Activated CD4-positive, alpha-beta memory T cell treated with anti-CD3 and anti-CD28 coated beads, Interleukin-2, amount 10 ng/mL, durations not matched to agents 7 days and 5 days (primary cell): ENCODE results near the gene CCDC181. TPM values are rescaled to one million over a fixed set of nuclear protein-coding genes. Genes with fewer than 3 reads are reported as not detected.

Experiments
- CTCF ChIA-PET: fragments of 350-600 bp; sonication (Branson Sonifier 250); formaldehyde crosslinking; loops from one replicate; lab custom pipeline; 2021; ENCODE audit warnings: antibody characterized with exemption, inconsistent platforms; lab: Charles Lee
- POLR2A ChIA-PET: fragments of 350-600 bp; sonication (Branson Sonifier 250); formaldehyde crosslinking; loops from one replicate; lab custom pipeline; 2021; ENCODE audit warnings: antibody characterized with exemption; lab: Charles Lee
- DNase-seq: peaks from one replicate; pipeline ENCODE4 v3.0.0-alpha.2; 2020
- H3K27ac Mint-ChIP-seq: one replicate; pipeline ENCODE4 v1.8.0; 2021; ENCODE audit warnings: mild to moderate bottlenecking, mixed read lengths
- H3K27me3 Mint-ChIP-seq: one replicate; pipeline ENCODE4 v1.8.0; 2021; ENCODE audit warnings: mixed read lengths
- H3K36me3 Mint-ChIP-seq: one replicate; pipeline ENCODE4 v1.8.0; 2021; ENCODE audit warnings: low read depth, mixed read lengths
- H3K4me1 Mint-ChIP-seq: one replicate; pipeline ENCODE4 v1.8.0; 2021; ENCODE audit warnings: mixed read lengths
- H3K4me3 Mint-ChIP-seq: one replicate; pipeline ENCODE4 v1.8.0; 2021; ENCODE audit warnings: mild to moderate bottlenecking, mixed read lengths
- H3K9me3 Mint-ChIP-seq: one replicate; pipeline ENCODE4 v1.8.0; 2021; ENCODE audit warnings: mixed read lengths
- total RNA-seq, 2 experiments: library from RNA; stranded (reverse); gene quantifications; one replicate each; pipeline ENCODE4 v1.2.3, GENCODE V29; 2021

CCDC181 gene
- total RNA-seq, 2 experiments from 2014 or later, result not detected

DNA sequence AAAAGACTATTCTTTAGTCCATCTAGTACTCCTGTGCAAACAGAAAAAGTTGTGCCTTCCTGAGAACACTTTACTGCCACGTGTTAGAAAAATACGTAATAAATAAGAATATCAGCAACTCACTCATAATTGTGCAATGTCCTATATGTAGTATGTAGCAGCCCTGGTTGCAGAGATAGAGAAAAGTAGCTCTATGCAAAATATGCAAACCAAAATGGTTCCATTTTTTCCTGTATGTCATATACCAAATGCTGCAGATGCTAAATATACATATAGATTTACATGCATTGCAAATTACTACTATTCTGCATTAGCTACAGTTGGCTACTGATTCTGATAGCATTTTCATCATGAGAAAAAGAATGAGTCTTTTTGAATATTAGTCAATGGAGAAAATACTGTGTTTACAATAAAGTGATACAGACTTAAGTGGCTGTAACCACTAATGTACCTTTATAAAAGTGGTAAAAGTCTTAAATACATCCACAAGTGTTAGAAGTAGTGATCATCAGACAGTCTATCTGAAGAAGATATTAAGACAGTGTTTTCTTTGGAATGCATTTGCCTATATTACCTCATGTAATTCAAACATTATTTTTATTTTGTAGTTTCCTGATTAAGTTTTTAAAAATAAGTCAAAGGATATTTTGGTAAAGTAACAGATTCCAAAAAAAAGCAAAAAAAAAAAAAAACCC is 79.4 kb downstream of the CCDC181 start:
- Mint-ChIP-seq H3K27me3 (peaks cover 2% of the 10 kb centered on the region), H3K27ac (no peak overlapping the region), H3K4me1 (peaks cover 16% of the 10 kb centered on the region), H3K36me3 (peaks cover 10% of the 10 kb centered on the region), H3K4me3 (no peak overlapping the region), H3K9me3 (no peaks in the 10 kb centered on the region)
- DNase-seq, result no peak
- ChIA-PET CTCF (interaction anchor here (0.6 to 4.7 kb wide), 31 partner anchors 10 to 1112 kb away, joined by 3 to 51 read pairs (median 4); partner anchors contain the start of genes BLZF1 and NME7), POLR2A (interaction anchor here (1.3 kb wide), 1 partner anchor 909 kb away, joined by 3 read pairs; no protein-coding TSS in a partner anchor)

DNA sequence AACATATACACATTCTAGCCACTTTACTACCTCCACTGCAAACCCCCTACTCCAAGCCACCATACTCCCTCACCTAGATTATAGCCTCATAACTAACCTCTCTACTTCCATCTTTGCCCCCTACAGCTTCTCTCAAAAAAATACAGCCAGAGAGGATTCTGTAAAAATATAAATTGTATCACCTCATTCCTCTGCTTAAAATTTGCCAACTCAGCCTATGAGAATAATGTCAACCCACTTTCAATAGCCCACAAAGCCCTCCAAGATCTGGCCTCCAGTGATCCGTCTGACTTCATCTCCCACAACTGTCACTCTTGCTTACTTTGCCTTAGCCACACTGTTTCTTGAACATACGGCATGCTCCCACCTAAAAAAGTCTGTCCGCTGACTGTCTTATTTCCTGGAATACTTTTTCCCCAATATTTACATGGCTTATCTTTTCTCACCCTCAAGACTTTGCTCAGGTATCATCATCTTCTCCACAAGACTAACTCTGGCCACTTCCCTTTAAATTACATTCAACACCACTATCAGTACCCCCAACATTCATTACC is 81.2 kb downstream of the CCDC181 start:
- Mint-ChIP-seq H3K36me3 (peaks cover under 1% of the 10 kb centered on the region), H3K27me3 (no peaks in the 10 kb centered on the region), H3K9me3 (peaks cover under 1% of the 10 kb centered on the region), H3K4me3 (no peak overlapping the region), H3K4me1 (peaks cover 4% of the 10 kb centered on the region), H3K27ac (no peak overlapping the region)
- ChIA-PET POLR2A (interaction anchor here (1.3 kb wide), 1 partner anchor 907 kb away, joined by 3 read pairs; no protein-coding TSS in a partner anchor), CTCF (interaction anchor here (3.0 to 4.7 kb wide), 2 partner anchors 742 to 1003 kb away, joined by 27 to 51 read pairs; no protein-coding TSS in a partner anchor)
- DNase-seq, result no peak

DNA sequence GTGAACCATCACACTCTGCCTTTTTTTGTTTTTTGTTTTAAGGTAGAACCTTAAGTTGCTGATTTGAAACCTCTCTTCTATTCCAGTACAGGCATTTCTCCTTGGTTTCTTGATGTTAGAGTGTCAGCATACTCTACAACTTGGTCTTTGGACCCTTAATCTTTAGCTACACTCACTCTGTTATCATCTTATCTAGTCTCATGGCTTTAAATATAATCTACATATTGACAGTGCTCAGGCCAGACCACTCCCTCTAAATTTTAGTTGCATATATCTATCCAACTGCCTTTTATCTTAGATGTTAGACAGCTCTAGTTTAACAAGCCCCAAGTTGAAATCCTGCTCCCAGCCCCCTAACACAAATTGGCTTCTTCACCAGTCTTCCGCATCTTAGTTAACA is 81.8 kb downstream of the CCDC181 start:
- peaks cover 4% of the 10 kb centered on the region for H3K9me3 Mint-ChIP-seq
- no peaks in the 10 kb centered on the region for H3K27me3 Mint-ChIP-seq
- DNase-seq, result no peak
- H3K36me3 Mint-ChIP-seq, result peaks cover 6% of the 10 kb centered on the region
- peaks cover 4% of the 10 kb centered on the region for H3K4me1 Mint-ChIP-seq
- ChIA-PET CTCF (no interaction called here), POLR2A (no interaction called here)
- no peak overlapping the region for H3K4me3 Mint-ChIP-seq
- H3K27ac Mint-ChIP-seq, result no peak overlapping the region

Other genes starting within 250 kb of the CCDC181 start
- 10 to 100 TPM; 26.1 to 28.3 TPM for gene NME7, start 59.7 kb downstream of the CCDC181 start, total RNA-seq
- 10 to 100 TPM; 48.1 to 49.3 TPM for gene BLZF1, start 59.3 kb downstream of the CCDC181 start, total RNA-seq
- gene SLC19A2, start 58.5 kb upstream of the CCDC181 start, total RNA-seq, result 1 to 10 TPM; 6.7 to 6.8 TPM
- gene F5, start 159.0 kb upstream of the CCDC181 start, total RNA-seq, result 10 to 100 TPM in 1 of 2 experiments, 1 to 10 TPM in 1; 8.9 to 11.0 TPM
- under 1 TPM; 0.45 to 0.83 TPM for gene SELP, start 202.7 kb upstream of the CCDC181 start, total RNA-seq